WTC11 (cell line): Measurements from ENCODE around the gene ICA1. TPM values are rescaled to one million over a fixed set of nuclear protein-coding genes. Genes with fewer than 3 reads are reported as not detected.

Experiments
- ATAC-seq: fragments of 200-7000 bp; cut with Tn5 transposase; 2 replicates; pipeline ENCODE4 v1.10.0; 2021; ENCODE audit warnings: mild to moderate bottlenecking, moderate library complexity
- CTCF ChIA-PET: fragments of 300-600 bp; sonication (Branson Sonifier 250); formaldehyde crosslinking; loops from one replicate; lab custom pipeline; 2021; ENCODE audit warnings: antibody characterized with exemption; lab: Charles Lee
- POLR2A ChIA-PET: fragments of 350-600 bp; sonication (Branson Sonifier 250); formaldehyde crosslinking; loops from one replicate; lab custom pipeline; 2021; ENCODE audit warnings: antibody characterized with exemption; lab: Charles Lee
- DNase-seq: peaks from one replicate; pipeline ENCODE4 v3.0.0; 2021; ENCODE audit warnings: low spot score
- H3K27ac Mint-ChIP-seq: 2 replicates; pipeline ENCODE4 v1.8.0; 2021; ENCODE audit warnings: mixed read lengths
- H3K27me3 Mint-ChIP-seq: 2 replicates; pipeline ENCODE4 v1.8.0; 2021; ENCODE audit warnings: low read depth, mild to moderate bottlenecking, moderate library complexity, mixed read lengths
- H3K36me3 Mint-ChIP-seq: 2 replicates; pipeline ENCODE4 v1.8.0; 2021; ENCODE audit warnings: mixed read lengths
- H3K4me1 Mint-ChIP-seq: 2 replicates; pipeline ENCODE4 v1.8.0; 2022; ENCODE audit warnings: mixed read lengths
- H3K4me3 Mint-ChIP-seq: 2 replicates; pipeline ENCODE4 v1.8.0; 2021; ENCODE audit warnings: mild to moderate bottlenecking, moderate library complexity, mixed read lengths
- H3K9me3 Mint-ChIP-seq: 2 replicates; pipeline ENCODE4 v1.8.0; 2021; ENCODE audit warnings: mixed read lengths
- CREB1 ChIP-seq: sonication (generic); formaldehyde crosslinking; IDR thresholded peaks from 2 replicates; pipeline ENCODE4 v1.8.0; 2023; ENCODE audit warnings: mild to moderate bottlenecking, missing genetic modification reagents
- EMX1 ChIP-seq: fragments of 250-450 bp; sonication (Bioruptor Pico); IDR thresholded peaks from 2 replicates; pipeline ENCODE4 v1.8.0; 2021; ENCODE audit warnings: mild to moderate bottlenecking
- FOXJ3 ChIP-seq: sonication (generic); formaldehyde crosslinking; IDR thresholded peaks from 2 replicates; pipeline ENCODE4 v1.9.0; 2021; ENCODE audit warnings: missing genetic modification reagents, mild to moderate bottlenecking, borderline replicate concordance
- FOXP1 ChIP-seq: sonication (generic); formaldehyde crosslinking; IDR thresholded peaks from 2 replicates; pipeline ENCODE4 v1.8.0; 2022; ENCODE audit warnings: missing genetic modification reagents, mild to moderate bottlenecking, moderate library complexity, borderline replicate concordance
- GTF2I ChIP-seq: fragments of 250-450 bp; sonication (Bioruptor Pico); conservative IDR thresholded peaks from 2 replicates; pipeline ENCODE4 v1.4.0; 2021; ENCODE audit warnings: mild to moderate bottlenecking
- HMGA2 ChIP-seq: fragments of 250-450 bp; sonication (Bioruptor Pico); IDR thresholded peaks from 2 replicates; pipeline ENCODE4 v1.4.0; 2021; ENCODE audit warnings: mild to moderate bottlenecking, moderate library complexity
- IRF1 ChIP-seq: sonication (generic); formaldehyde crosslinking; IDR thresholded peaks from 2 replicates; pipeline ENCODE4 v1.8.0; 2023; ENCODE audit warnings: missing genetic modification reagents
- JUN ChIP-seq: sonication (generic); formaldehyde crosslinking; IDR thresholded peaks from 2 replicates; pipeline ENCODE4 v1.8.0; 2023; ENCODE audit warnings: mild to moderate bottlenecking, missing genetic modification reagents
- NFATC4 ChIP-seq: fragments of 250-450 bp; sonication (Bioruptor Pico); IDR thresholded peaks from 2 replicates; pipeline ENCODE4 v1.9.0; 2021; ENCODE audit warnings: mild to moderate bottlenecking
- NFYB ChIP-seq: sonication (generic); formaldehyde crosslinking; conservative IDR thresholded peaks from 2 replicates; pipeline ENCODE4 v1.8.0; 2022; ENCODE audit warnings: low read depth, missing genetic modification reagents
- OVOL2 ChIP-seq: fragments of 250-450 bp; sonication (Bioruptor Pico); IDR thresholded peaks from 2 replicates; pipeline ENCODE4 v1.9.0; 2021; ENCODE audit warnings: mild to moderate bottlenecking, borderline replicate concordance
- RELA ChIP-seq: sonication (generic); formaldehyde crosslinking; IDR thresholded peaks from 2 replicates; pipeline ENCODE4 v1.8.1; 2022; ENCODE audit warnings: missing genetic modification reagents, mild to moderate bottlenecking, borderline replicate concordance
- RORB ChIP-seq: fragments of 250-450 bp; sonication (Bioruptor Pico); IDR thresholded peaks from 2 replicates; pipeline ENCODE4 v1.9.0; 2021; ENCODE audit warnings: mild to moderate bottlenecking
- SMAD3 ChIP-seq: sonication (generic); formaldehyde crosslinking; IDR thresholded peaks from 2 replicates; pipeline ENCODE4 v1.8.0; 2022; ENCODE audit warnings: missing genetic modification reagents, mild to moderate bottlenecking, borderline replicate concordance
- SMAD4 ChIP-seq: sonication (generic); formaldehyde crosslinking; IDR thresholded peaks from 2 replicates; pipeline ENCODE4 v1.8.0; 2022; ENCODE audit warnings: mild to moderate bottlenecking, missing genetic modification reagents
- TEAD4 ChIP-seq: sonication (generic); formaldehyde crosslinking; IDR thresholded peaks from 2 replicates; pipeline ENCODE4 v1.8.0; 2022; ENCODE audit warnings: mild to moderate bottlenecking, missing genetic modification reagents
- USF1 ChIP-seq: sonication (generic); formaldehyde crosslinking; IDR thresholded peaks from 2 replicates; pipeline ENCODE4 v1.8.0; 2022; ENCODE audit warnings: mild to moderate bottlenecking, missing genetic modification reagents
- ZNF396 ChIP-seq: fragments of 250-450 bp; sonication (Bioruptor Pico); IDR thresholded peaks from 2 replicates; pipeline ENCODE4 v1.8.0; 2021; ENCODE audit warnings: mild to moderate bottlenecking, moderate library complexity, borderline replicate concordance
- total RNA-seq: library from RNA; stranded (reverse); gene quantifications from 3 replicates; pipeline ENCODE4 v1.2.3, GENCODE V29; 2021
- TF ChIP-seq, protein P1 (sequence below): sonication (generic); formaldehyde crosslinking; IDR thresholded peaks from 2 replicates; pipeline ENCODE4 v1.8.1; 2022; ENCODE audit warnings: mild to moderate bottlenecking, missing genetic modification reagents, moderate library complexity, borderline replicate concordance
- TF ChIP-seq, protein P2 (sequence below): sonication (generic); formaldehyde crosslinking; IDR thresholded peaks from 2 replicates; pipeline ENCODE4 v1.8.1; 2023; ENCODE audit warnings: mild to moderate bottlenecking, missing genetic modification reagents, moderate library complexity
- TF ChIP-seq, protein P3 (sequence below): sonication (generic); formaldehyde crosslinking; IDR thresholded peaks from 2 replicates; pipeline ENCODE4 v1.8.1; 2023; ENCODE audit warnings: mild to moderate bottlenecking, missing genetic modification reagents

ICA1 gene
- total RNA-seq, 1 experiment from 2014 or later: 31.2 TPM

- H3K9me3 Mint-ChIP-seq: peaks cover under 1% of the 10 kb centered on the region; the same call in 1 of the 2 replicates
- H3K27ac Mint-ChIP-seq: no peak overlapping the region
- ChIA-PET POLR2A (no interaction called here), CTCF (interaction anchor here (1.2 kb wide), 1 partner anchor 213 kb away, joined by 3 read pairs; no protein-coding TSS in a partner anchor)
- H3K36me3 Mint-ChIP-seq: peaks cover 3% of the 10 kb centered on the region; the same call in 1 of the 2 replicates
- no peaks in the 10 kb centered on the region for H3K27me3 Mint-ChIP-seq
- no peak for DNase-seq
- peaks cover 26% of the 10 kb centered on the region for H3K4me1 Mint-ChIP-seq
- no peak for TF ChIP-seq EMX1 (CRISPR knock-in tag)
- no peak for TF ChIP-seq GTF2I (CRISPR knock-in tag)
- TF ChIP-seq, all 79 proteins: peak for 0
- ATAC-seq: no peak
- H3K4me3 Mint-ChIP-seq: no peak overlapping the region
Observed at GRCh38 chr7:8082762-8083161, 179.2 kb downstream of the ICA1 start.

DNA sequence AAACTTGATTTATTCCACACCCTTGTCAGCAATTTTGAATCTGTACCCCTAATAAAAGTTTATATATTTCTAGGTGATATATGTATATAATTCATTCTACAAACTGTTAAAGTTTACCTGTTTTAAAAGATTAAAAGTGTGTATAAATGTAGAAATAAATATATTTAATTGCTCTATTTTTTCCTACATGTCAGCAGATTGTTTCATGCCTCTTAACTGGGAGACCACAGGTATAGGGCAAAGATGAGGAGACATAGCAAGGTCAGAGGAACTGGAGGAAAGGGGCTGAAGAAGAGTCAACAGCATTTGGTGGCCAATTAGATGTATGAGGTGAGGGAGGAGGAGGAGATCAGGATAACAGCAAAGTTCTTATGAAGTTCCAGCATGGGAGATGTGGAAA is 183.5 kb downstream of the ICA1 start:
- TF ChIP-seq IRF1 (CRISPR knock-in tag): no peak
- TF ChIP-seq SMAD4 (CRISPR knock-in tag): no peak
- no peak for TF ChIP-seq NFATC4 (CRISPR knock-in tag)
- TF ChIP-seq OVOL2 (CRISPR knock-in tag): no peak
- TF ChIP-seq TEAD4: no peak
- TF ChIP-seq RELA (CRISPR knock-in tag): no peak
- TF ChIP-seq FOXP1 (CRISPR knock-in tag): no peak
- peaks cover 4% of the 10 kb centered on the region for H3K9me3 Mint-ChIP-seq
- CTCF ChIA-PET: interaction anchor here (0.7 kb wide), 1 partner anchor 56 kb away, joined by 3 read pairs; no protein-coding TSS in a partner anchor
- H3K4me1 Mint-ChIP-seq: no peaks in the 10 kb centered on the region
- no peaks in the 10 kb centered on the region for H3K27me3 Mint-ChIP-seq
- H3K36me3 Mint-ChIP-seq: peaks cover 4% of the 10 kb centered on the region
- ATAC-seq: no peak
- no peak overlapping the region for H3K4me3 Mint-ChIP-seq
- no peak overlapping the region for H3K27ac Mint-ChIP-seq
- no peak for DNase-seq
- POLR2A ChIA-PET: interaction anchor here (1.0 kb wide), 1 partner anchor 43 kb away, joined by 3 read pairs; no protein-coding TSS in a partner anchor

GRCh38 chr7:8070451-8071180 is 191.4 kb downstream of the ICA1 start:
- H3K27ac Mint-ChIP-seq: no peak overlapping the region
- H3K4me3 Mint-ChIP-seq: no peak overlapping the region
- ChIA-PET CTCF (interaction anchor here (1.0 to 1.6 kb wide), 2 partner anchors 35 to 225 kb away, joined by 3 to 6 read pairs; no protein-coding TSS in a partner anchor), POLR2A (no interaction called here)
- H3K4me1 Mint-ChIP-seq: peaks cover 32% of the 10 kb centered on the region
- no peaks in the 10 kb centered on the region for H3K27me3 Mint-ChIP-seq
- H3K9me3 Mint-ChIP-seq: no peaks in the 10 kb centered on the region
- TF ChIP-seq USF1 (CRISPR knock-in tag) (no peak), ZNF396 (CRISPR knock-in tag) (no peak), FOXJ3 (no peak)
- H3K36me3 Mint-ChIP-seq: peaks cover 5% of the 10 kb centered on the region; the same call in 1 of the 2 replicates
- ATAC-seq (no peak), DNase-seq (no peak)

DNA sequence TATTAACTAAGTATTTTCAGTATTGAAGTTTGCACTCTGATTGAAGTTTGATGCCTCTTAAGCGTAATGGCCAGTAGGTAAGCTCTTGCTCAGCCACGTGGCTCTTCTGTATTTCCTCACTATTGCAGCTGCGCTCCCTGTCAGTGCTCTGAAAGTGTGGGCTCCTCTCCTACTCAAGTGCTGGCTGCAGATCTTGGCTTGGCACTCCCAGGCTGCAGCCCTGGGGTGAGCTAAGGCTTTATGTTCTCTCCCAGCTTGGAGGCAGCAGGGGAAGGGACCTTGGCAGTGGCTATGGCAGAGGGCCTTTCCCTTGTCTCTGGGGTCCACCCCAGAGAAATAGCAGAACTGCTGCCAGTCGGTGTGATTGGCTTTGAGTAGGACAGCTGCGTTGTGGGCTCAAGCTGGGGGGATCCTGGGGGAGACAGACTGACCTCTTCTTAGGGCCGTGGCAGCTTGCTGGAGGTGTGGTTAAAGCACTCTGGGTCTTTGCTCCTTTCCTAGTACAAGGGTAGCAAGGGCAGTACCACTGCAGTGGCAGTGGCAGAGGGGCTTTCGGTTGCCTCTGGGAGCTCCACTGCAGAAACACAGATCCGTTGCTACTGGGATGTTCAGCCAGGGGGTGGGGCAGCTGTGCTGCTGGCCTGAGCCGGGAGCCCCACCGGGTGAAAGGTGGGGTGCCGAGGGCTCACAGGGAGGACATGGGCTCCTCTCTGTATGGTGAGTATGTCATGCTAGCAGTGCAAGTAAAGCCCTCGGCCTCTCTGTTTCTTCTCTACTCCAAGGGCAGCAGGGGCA is 192.9 kb downstream of the ICA1 start:
- peak; percentile 26 for DNase-seq
- Mint-ChIP-seq H3K4me3 (no peak overlapping the region), H3K4me1 (peaks cover 40% of the 10 kb centered on the region), H3K36me3 (peaks cover 7% of the 10 kb centered on the region), H3K27ac (no peak overlapping the region; the same call in 1 of the 2 replicates), H3K27me3 (no peaks in the 10 kb centered on the region), H3K9me3 (peaks cover under 1% of the 10 kb centered on the region; the same call in 1 of the 2 replicates)
- ATAC-seq: peak; percentile 81
- ChIA-PET CTCF (interaction anchor here (1.2 kb wide), 1 partner anchor 34 kb away, joined by 6 read pairs; no protein-coding TSS in a partner anchor), POLR2A (no interaction called here)
- TF ChIP-seq RORB (CRISPR knock-in tag) (no peak), NFATC4 (CRISPR knock-in tag) (no peak), HMGA2 (CRISPR knock-in tag) (no peak), NFYB (CRISPR knock-in tag) (no peak), JUN (CRISPR knock-in tag) (no peak), CREB1 (CRISPR knock-in tag) (no peak), SMAD3 (CRISPR knock-in tag) (no peak)
- TF ChIP-seq, protein P1, sequence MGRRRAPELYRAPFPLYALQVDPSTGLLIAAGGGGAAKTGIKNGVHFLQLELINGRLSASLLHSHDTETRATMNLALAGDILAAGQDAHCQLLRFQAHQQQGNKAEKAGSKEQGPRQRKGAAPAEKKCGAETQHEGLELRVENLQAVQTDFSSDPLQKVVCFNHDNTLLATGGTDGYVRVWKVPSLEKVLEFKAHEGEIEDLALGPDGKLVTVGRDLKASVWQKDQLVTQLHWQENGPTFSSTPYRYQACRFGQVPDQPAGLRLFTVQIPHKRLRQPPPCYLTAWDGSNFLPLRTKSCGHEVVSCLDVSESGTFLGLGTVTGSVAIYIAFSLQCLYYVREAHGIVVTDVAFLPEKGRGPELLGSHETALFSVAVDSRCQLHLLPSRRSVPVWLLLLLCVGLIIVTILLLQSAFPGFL: no peak
- TF ChIP-seq, protein P2, sequence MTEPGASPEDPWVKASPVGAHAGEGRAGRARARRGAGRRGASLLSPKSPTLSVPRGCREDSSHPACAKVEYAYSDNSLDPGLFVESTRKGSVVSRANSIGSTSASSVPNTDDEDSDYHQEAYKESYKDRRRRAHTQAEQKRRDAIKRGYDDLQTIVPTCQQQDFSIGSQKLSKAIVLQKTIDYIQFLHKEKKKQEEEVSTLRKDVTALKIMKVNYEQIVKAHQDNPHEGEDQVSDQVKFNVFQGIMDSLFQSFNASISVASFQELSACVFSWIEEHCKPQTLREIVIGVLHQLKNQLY (CRISPR knock-in tag): no peak
- TF ChIP-seq, protein P3, sequence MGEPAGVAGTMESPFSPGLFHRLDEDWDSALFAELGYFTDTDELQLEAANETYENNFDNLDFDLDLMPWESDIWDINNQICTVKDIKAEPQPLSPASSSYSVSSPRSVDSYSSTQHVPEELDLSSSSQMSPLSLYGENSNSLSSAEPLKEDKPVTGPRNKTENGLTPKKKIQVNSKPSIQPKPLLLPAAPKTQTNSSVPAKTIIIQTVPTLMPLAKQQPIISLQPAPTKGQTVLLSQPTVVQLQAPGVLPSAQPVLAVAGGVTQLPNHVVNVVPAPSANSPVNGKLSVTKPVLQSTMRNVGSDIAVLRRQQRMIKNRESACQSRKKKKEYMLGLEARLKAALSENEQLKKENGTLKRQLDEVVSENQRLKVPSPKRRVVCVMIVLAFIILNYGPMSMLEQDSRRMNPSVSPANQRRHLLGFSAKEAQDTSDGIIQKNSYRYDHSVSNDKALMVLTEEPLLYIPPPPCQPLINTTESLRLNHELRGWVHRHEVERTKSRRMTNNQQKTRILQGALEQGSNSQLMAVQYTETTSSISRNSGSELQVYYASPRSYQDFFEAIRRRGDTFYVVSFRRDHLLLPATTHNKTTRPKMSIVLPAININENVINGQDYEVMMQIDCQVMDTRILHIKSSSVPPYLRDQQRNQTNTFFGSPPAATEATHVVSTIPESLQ (CRISPR knock-in tag): no peak
